Coronary artery (tissue), 2 donors: Measurements from ENCODE around the gene CEP152.
"Not testable (repeated sequence)": the region's sequence is repeated elsewhere in the genome, so short reads cannot be mapped to it uniquely, and the experiment has no call there.

Experiments used
- DNase-seq: peaks from one replicate; pipeline ENCODE4 v3.0.0-alpha.2; 2017; ENCODE audit warnings: low spot score
- H3K27ac ChIP-seq, 2 donors: fragments of 200-600 bp; sonication (generic); one replicate each; pipeline ENCODE4 v1.5.1; 2016 to 2019
- H3K4me3 ChIP-seq: fragments of 200-600 bp; sonication (generic); 2 replicates; pipeline ENCODE4 v1.5.1; 2016; ENCODE audit warnings: mild to moderate bottlenecking, moderate library complexity
- CTCF ChIP-seq: fragments of 200-600 bp; sonication (generic); IDR thresholded peaks from one replicate; pipeline ENCODE4 v1.5.1; 2019; ENCODE audit warnings: antibody characterized with exemption

CEP152 gene

GRCh38 chr15:48810414-48811324, at the start of gene CEP152:
TSS of gene CEP152 (minus strand) at chr15:48811069. CDS start at chr15:48805649, 5,420 bp downstream.
- DNase-seq = peak; percentile 98
- peak within 1 kb of the TSS; percentile 15 to 47 for H3K27ac ChIP-seq

GRCh38 chr15:48859426-48859825, 48.6 kb upstream of the CEP152 start:
- Histone ChIP-seq H3K4me3 (no peak overlapping the region), H3K27ac (no peak overlapping the region)
- no peak for TF ChIP-seq CTCF
- no peak for DNase-seq

More at GRCh38 chr15:48810414-48811324, at the start of gene CEP152:
- H3K4me3 ChIP-seq = peak within 1 kb of the TSS; percentile 85
- no peak for TF ChIP-seq CTCF

- TF ChIP-seq CTCF = no peak
- H3K27ac ChIP-seq = no peak overlapping the region
- no peak overlapping the region for H3K4me3 ChIP-seq
- no peak for DNase-seq
Measured at GRCh38 chr15:48858401-48858800, 47.5 kb upstream of the CEP152 start.

GRCh38 chr15:48856942-48857341, 46.1 kb upstream of the CEP152 start:
- DNase-seq = no peak
- Histone ChIP-seq H3K4me3 (no peak overlapping the region), H3K27ac (no peak overlapping the region)
- TF ChIP-seq CTCF = no peak

GRCh38 chr15:48855501-48856440, 44.9 kb upstream of the CEP152 start:
- Histone ChIP-seq H3K4me3 (no peak overlapping the region), H3K27ac (peak overlapping the region in 1 of 2 donors; percentile 23)
- DNase-seq = no peak
- TF ChIP-seq CTCF = no peak

- H3K27ac ChIP-seq, DNase-seq, H3K4me3 ChIP-seq: not testable (repeated sequence)
Measured at GRCh38 chr15:48854434-48854833, 43.6 kb upstream of the CEP152 start.

- no peak for TF ChIP-seq CTCF
- no peak for DNase-seq
- Histone ChIP-seq H3K27ac (no peak overlapping the region), H3K4me3 (no peak overlapping the region)
Measured at GRCh38 chr15:48851956-48852355, 41.1 kb upstream of the CEP152 start.
